Measurements from ENCODE around the gene ACP7.
"Not testable (repeated sequence)": the region's sequence is repeated elsewhere in the genome, so short reads cannot be mapped to it uniquely, and the experiment has no call there.

The ACP7 gene, protein sequence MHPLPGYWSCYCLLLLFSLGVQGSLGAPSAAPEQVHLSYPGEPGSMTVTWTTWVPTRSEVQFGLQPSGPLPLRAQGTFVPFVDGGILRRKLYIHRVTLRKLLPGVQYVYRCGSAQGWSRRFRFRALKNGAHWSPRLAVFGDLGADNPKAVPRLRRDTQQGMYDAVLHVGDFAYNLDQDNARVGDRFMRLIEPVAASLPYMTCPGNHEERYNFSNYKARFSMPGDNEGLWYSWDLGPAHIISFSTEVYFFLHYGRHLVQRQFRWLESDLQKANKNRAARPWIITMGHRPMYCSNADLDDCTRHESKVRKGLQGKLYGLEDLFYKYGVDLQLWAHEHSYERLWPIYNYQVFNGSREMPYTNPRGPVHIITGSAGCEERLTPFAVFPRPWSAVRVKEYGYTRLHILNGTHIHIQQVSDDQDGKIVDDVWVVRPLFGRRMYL

DNA sequence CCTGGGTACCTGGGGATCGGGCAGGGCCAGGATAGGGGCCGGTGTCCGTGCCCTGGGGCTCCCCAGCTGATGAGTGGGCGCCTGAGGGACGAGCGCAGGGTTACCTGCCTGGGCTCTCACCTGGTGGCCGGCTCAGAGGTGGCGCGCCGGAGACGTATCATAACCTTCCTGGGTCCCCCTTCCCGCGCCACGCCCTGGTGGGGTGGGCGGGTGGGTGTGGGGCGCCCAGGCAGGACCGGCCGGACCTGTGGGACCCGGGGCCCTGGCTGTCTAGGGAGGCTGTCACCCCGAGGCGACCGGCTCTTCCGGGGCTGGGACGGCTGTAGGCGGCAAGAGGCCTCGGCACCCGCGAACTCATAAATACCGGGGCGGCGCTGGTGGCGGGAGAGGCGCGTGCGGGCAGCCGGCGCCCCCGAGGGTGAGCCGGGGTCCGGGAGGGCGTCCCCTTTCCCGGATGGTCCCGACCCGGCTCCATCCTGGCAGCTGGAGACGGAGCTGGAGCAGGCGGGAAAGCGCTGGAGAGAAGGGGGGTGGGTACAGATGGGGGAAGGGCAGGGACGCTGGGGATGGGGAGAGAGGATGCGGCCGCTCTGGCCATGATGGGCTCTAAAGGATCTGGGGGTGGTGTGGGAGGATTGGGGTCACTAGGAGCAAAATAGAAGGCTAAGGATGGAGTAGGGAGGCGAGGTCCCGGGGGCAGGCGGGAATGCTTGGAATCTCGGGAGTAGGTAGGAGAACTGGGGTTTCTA lies at the start of gene ACP7:
ACP7 (plus strand) TSS at position 386 of the 749 bp plus-strand sequence. CDS start 902 bp downstream, outside the sequence.
- no peak for DNase-seq (ENCODE audit: low read depth in 1 of 2, low spot score in 1 of 2)

GRCh38 chr19:39036581-39036980 lies 47.6 kb upstream of the ACP7 start:
- DNase-seq (ENCODE audit: low read depth in 1 of 2, low spot score in 1 of 2), result no peak

GRCh38 chr19:39037194-39037593 lies 47.0 kb upstream of the ACP7 start:
- no peak for DNase-seq (ENCODE audit: low read depth in 1 of 2, low spot score in 1 of 2)

- DNase-seq (ENCODE audit: low read depth in 1 of 2, low spot score in 1 of 2), result no peak
These were observed 46.1 kb upstream of the ACP7 start for GRCh38 chr19:39038098-39038497.

GRCh38 chr19:39045506-39045905 lies 38.7 kb upstream of the ACP7 start:
- DNase-seq (ENCODE audit: low read depth in 1 of 2, low spot score in 1 of 2), result no peak

DNA sequence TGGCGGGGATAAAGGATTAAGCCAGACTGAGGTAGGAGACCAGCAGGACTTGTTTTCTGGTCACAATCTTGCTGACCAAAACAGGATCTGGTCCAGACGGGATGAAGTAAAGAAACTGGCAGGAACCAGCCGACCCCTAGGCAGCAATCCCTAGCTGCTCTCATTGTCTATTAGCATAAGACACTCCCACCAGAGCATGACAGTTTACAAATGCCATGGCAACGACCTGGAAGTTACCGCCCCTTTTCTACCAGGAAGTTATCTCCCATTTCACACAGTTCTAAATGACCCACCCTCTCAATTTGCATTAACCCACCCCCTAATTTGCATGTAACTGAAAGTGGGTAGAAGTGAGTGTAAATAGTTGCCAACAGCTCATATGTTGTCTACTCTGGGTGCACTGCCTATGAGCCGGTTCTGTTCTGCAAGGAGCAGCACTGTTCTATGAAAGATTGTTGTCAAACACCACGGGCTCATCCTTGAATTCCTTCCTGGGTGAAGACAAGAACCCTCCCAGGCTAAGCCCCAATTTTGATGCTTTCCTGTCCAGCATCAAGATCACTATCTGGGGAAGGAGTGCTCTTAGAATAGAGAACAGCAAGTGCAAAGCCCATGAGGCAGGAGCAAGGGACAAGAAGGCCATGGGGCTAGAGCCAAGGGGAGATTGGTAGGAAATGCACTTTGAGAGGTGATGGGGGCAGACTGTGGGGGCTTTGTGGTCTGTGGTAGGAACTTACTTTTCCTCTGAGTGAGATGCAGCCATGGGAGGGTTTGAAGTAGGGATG lies 37.9 kb upstream of the ACP7 start:
- no peak for DNase-seq (ENCODE audit: low read depth in 1 of 2, low spot score in 1 of 2)

- no peak for DNase-seq (ENCODE audit: low read depth in 1 of 2, low spot score in 1 of 2)
These were observed 37.1 kb upstream of the ACP7 start for GRCh38 chr19:39047073-39047472.

GRCh38 chr19:39052243-39052746 lies 31.9 kb upstream of the ACP7 start:
- DNase-seq (ENCODE audit: low read depth in 1 of 2, low spot score in 1 of 2), result peak; percentile 46 to 52

GRCh38 chr19:39052846-39053245 lies 31.3 kb upstream of the ACP7 start:
- DNase-seq (ENCODE audit: low read depth in 1 of 2, low spot score in 1 of 2), result no peak

DNA sequence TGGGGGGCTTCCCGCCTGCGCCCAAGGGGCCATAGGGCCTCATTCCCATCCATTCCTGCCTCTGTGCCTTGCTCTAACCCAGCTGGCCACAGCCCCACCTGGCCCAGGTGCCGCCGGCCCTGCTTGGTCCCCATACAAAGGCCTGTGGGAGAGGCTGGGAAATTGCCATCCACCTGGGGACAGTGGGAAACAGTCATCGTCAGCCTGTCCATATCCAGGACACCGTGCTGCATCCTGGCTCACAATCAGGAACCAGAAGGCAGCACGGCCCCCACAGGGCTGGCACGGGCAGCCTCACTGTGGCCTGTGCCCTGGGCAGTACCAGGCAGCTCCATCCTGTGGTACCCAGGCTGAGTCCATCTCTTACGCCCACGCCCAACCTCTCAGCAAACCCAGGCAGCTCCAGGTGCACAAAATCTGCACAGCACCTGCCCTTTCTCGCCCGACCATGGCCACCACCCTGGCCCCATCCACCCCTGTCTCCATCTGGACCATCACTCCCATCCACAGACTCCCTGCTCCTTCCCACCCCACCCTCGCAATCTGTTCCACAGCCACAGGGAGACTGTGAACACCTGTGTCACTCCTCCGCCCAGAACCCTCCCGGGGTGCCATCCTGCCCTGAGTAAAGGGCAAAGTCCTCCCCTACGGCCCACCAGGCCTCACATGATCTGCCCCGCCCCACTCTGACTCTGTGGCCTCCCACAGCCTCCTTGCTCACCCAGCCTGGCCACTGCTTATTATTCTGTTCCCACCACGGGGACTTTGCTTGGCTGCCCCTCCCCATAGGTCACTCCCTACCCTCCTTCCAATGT lies 30.7 kb upstream of the ACP7 start:
- DNase-seq (ENCODE audit: low read depth in 1 of 2, low spot score in 1 of 2), result no peak

GRCh38 chr19:39054091-39054470 lies 30.1 kb upstream of the ACP7 start:
- DNase-seq (ENCODE audit: low read depth in 1 of 2, low spot score in 1 of 2), result no peak

DNA sequence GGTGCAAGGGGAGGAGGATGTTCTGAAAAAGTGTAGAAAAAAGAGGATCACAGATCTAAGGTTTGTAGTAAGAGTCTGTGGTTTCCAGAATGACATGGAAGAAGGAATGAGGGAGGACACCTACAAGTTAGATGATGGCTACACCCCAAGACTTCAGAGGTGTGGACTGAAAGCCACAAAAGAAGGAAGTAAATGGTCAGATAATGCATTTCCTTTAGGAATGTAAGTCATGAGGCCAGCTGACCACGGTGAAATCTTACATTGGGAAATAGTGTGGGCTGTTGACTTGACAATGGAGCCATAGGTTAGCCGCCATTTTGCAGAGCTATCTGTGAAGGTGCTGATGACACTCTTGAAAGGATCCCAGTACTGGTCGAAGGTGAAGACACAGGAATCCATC lies 26.6 kb upstream of the ACP7 start:
- no peak for DNase-seq (ENCODE audit: low read depth in 1 of 2, low spot score in 1 of 2)

DNA sequence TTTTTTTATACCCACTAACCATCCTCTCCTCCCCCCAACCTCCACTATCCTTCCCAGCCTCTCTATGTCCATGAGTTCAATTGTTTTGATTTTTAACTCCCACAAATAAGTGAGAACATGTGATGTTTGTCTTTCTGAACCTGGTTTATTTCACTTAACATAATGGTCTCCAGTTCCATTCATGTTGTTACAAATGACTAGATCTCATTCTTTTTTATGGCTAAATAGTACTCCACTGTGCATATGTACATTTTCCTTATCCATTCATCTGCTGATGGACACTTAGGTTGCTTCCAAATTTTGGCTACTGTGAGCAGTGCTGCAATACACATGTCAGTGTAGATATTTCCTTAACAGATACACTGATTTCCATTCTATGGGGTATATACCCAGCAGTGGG lies 24.9 kb upstream of the ACP7 start:
- no peak for DNase-seq (ENCODE audit: low read depth in 1 of 2, low spot score in 1 of 2)

GRCh38 chr19:39060171-39060570 lies 24.0 kb upstream of the ACP7 start:
- DNase-seq (ENCODE audit: low read depth in 1 of 2, low spot score in 1 of 2), result no peak

DNA sequence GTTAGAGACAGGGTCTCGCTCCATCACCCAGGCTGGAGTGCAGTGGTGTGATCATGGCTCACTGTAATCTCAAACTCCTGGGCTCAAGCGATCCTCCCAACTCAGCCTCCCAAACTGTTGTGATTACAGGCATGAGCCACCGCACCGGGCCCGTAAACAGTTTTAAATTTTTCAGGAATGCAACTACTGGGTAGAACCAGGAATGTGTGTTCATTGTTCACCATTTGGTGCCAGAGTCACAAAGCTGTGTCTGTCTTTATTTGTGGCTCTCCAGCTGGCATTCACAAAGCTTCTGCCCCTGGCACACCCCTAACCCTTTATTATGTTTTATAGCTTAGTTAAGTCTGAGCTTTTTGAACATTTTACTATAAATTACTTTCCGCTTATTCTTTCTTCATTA lies 19.8 kb upstream of the ACP7 start:
- no peak for DNase-seq (ENCODE audit: low read depth in 1 of 2, low spot score in 1 of 2)

GRCh38 chr19:39065928-39066327 lies 18.2 kb upstream of the ACP7 start:
- DNase-seq (ENCODE audit: low read depth in 1 of 2, low spot score in 1 of 2), result no peak

GRCh38 chr19:39067104-39067503 lies 17.1 kb upstream of the ACP7 start:
- no peak for DNase-seq (ENCODE audit: low read depth in 1 of 2, low spot score in 1 of 2)

- DNase-seq (ENCODE audit: low read depth in 1 of 2, low spot score in 1 of 2), result not testable (repeated sequence)
These were observed 15.9 kb upstream of the ACP7 start for GRCh38 chr19:39068259-39068658.

DNA sequence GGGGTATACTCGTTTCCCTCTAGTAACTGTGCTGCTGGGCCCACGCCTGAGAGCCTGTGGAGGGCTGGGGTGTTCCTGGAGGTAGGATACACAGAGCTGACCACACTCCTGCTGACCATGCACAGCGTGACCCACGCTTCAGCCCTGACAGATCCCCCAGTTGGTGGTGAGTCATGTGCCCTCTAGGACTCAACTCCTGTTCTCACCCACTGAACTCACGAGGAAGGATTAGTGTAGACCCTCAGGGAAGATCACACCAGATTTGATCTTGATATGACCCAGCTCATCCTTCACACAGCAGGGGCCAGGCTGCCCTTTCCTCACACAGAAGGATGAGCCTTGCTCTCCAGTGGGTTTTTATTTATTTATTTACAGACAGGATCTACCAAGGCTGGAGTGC lies 13.3 kb upstream of the ACP7 start:
- no peak for DNase-seq (ENCODE audit: low read depth in 1 of 2, low spot score in 1 of 2)

DNA sequence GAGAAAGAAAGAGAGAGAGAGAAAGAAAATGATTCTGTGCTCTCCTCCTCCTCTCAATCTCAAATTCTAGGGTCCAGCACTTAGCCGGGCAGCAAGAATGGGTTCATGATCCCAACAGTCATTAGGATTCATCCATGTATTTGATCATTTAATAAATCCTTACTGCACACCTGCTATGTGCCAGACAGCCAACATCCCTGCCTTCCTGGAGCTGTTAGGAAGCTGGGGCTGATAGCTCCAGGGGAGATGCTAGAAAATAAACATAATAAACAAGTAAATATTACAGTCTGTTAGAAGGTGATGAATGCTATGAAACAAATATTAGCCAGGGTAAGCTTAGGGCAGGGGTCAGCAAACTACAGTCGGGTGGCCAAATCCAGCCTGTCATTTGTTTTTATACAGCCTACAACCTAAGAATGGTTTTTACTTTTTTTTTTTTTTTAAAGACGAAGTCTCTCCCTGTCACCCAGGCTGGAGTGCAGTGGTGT lies 9.9 kb upstream of the ACP7 start:
- DNase-seq (ENCODE audit: low read depth in 1 of 2, low spot score in 1 of 2), result no peak

Data from stimulated activated CD4-positive, alpha-beta T cell treated with anti-CD3 and anti-CD28 coated beads, Interleukin-15, amount 100 ng/mL, for 1 hour (primary cell).